ENCODE results near the gene HLA-DOA.

Gene HLA-DOA

GRCh38 chr6:32968093-32968866 lies 41.1 kb downstream of the HLA-DOA start, which contains the start of gene BRD2:
Gene BRD2 (plus strand): TSS chr6:32968594. CDS start chr6:32972899, 4,305 bp downstream.
- peak within 1 kb of the TSS; percentile 93 for H3K4me3 ChIP-seq (ENCODE audit: control insufficient read depth, low read depth, low read length)
- TF ChIP-seq, protein P1, sequence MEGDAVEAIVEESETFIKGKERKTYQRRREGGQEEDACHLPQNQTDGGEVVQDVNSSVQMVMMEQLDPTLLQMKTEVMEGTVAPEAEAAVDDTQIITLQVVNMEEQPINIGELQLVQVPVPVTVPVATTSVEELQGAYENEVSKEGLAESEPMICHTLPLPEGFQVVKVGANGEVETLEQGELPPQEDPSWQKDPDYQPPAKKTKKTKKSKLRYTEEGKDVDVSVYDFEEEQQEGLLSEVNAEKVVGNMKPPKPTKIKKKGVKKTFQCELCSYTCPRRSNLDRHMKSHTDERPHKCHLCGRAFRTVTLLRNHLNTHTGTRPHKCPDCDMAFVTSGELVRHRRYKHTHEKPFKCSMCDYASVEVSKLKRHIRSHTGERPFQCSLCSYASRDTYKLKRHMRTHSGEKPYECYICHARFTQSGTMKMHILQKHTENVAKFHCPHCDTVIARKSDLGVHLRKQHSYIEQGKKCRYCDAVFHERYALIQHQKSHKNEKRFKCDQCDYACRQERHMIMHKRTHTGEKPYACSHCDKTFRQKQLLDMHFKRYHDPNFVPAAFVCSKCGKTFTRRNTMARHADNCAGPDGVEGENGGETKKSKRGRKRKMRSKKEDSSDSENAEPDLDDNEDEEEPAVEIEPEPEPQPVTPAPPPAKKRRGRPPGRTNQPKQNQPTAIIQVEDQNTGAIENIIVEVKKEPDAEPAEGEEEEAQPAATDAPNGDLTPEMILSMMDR (IDR thresholded peaks at IDR 0.05; ENCODE audit: control insufficient read depth, insufficient read depth, low read depth, low read length, missing control alignments), result no peak
- peak; percentile 78 for DNase-seq (ENCODE audit: low read depth)

- no peak for DNase-seq (ENCODE audit: low read depth)
- peak overlapping the region; percentile 93 for H3K4me3 ChIP-seq (ENCODE audit: control insufficient read depth, low read depth, low read length)
- TF ChIP-seq, protein P1 (IDR thresholded peaks at IDR 0.05; ENCODE audit: control insufficient read depth, insufficient read depth, low read depth, low read length, missing control alignments), result peak; percentile 57
Observed at GRCh38 chr6:32967151-32968091, 42.0 kb downstream of the HLA-DOA start.

DNA sequence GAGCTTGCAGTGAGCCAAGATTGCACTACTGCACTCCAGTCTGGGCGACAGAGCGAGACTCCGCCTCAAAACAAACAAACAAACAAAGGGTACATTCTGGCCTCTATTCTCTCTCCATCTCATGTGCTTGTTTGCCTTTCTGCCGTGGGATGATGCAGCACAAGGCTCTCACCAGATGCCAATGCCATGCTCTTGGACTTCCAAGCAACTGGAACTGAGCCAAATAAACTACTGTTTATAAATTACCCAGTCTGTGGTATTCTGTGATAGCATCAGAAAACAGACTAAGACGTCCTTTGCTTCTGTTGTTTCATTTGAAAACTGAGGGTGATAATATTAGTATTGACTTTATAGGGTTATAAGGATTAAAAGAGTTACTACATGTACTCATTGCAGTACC lies 44.6 kb downstream of the HLA-DOA start:
- H3K4me3 ChIP-seq (ENCODE audit: control insufficient read depth, low read depth, low read length), result no peak overlapping the region
- no peak for DNase-seq (ENCODE audit: low read depth)
- TF ChIP-seq, protein P1 (IDR thresholded peaks at IDR 0.05; ENCODE audit: control insufficient read depth, insufficient read depth, low read depth, low read length, missing control alignments), result no peak

- no peak overlapping the region for H3K4me3 ChIP-seq (ENCODE audit: control insufficient read depth, low read depth, low read length)
- TF ChIP-seq, protein P1 (IDR thresholded peaks at IDR 0.05; ENCODE audit: control insufficient read depth, insufficient read depth, low read depth, low read length, missing control alignments), result no peak
- DNase-seq (ENCODE audit: low read depth), result no peak
Observed at GRCh38 chr6:32963866-32964265, 45.5 kb downstream of the HLA-DOA start.

DNA sequence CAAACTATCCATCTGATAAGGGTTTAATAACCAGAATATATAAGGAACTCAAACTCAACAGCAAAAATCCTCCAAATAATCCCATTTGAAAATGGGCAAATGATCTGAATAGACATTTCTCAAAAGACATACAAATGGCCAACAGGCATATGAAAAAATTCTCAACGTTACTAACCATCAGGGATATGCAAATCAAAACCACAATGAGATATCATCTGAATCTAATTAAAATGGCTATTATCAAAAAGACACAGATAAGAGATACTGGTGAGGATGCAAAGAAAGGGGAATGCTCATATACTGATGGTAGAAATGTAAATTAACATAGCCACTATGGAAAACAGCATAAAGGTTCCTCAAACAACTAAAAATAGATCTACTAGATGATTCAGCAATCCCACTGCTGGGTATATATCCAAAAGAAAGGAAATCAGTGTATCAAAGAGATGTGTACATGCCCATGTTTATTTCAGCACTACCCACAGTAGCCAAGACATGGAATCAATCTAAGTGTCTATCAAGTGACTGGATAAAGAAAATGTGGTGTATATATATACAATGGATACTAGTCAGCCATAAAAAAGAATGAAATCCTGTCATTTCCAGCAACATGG lies 47.1 kb downstream of the HLA-DOA start:
- H3K4me3 ChIP-seq (ENCODE audit: control insufficient read depth, low read depth, low read length), result no peak overlapping the region
- TF ChIP-seq, protein P1 (IDR thresholded peaks at IDR 0.05; ENCODE audit: control insufficient read depth, insufficient read depth, low read depth, low read length, missing control alignments), result no peak
- no peak for DNase-seq (ENCODE audit: low read depth)

DNA sequence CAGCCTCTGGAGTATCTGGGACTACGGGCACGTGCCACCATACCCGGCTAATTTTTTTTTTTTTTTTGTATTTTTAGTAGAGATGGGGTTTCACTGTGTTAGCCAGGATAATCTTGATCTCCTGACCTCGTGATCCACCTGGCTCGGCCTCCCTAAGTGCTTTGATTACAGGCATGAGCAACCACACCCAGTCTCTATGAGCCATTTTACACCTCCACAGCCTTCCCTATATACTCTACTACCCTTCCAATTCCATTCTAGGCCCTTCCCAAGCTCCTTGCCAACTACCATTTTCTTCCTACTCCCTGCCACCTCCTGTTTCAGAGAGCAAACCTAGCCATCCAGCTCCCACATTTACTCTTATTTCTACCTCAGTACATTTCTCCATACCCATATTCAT lies 48.8 kb downstream of the HLA-DOA start:
- TF ChIP-seq, protein P1 (IDR thresholded peaks at IDR 0.05; ENCODE audit: control insufficient read depth, insufficient read depth, low read depth, low read length, missing control alignments), result no peak
- no peak overlapping the region for H3K4me3 ChIP-seq (ENCODE audit: control insufficient read depth, low read depth, low read length)
- no peak for DNase-seq (ENCODE audit: low read depth)

Measured in AG09309 (cell line).